Keratinocyte (primary cell): Measurements from ENCODE around the gene IL17REL. TPM values are rescaled to one million over a fixed set of nuclear protein-coding genes. Genes with fewer than 3 reads are reported as not detected.

Experiments used
- DNase-seq: peaks from one replicate; pipeline ENCODE4 v3.0.0-alpha.2; 2011; ENCODE audit warnings: low read depth, missing footprints, low spot score
- FAIRE-seq: peaks from 2 replicates; lab custom pipeline; 2011; peaks lifted over from hg19 to GRCh38; lab: Jason Lieb, UNC
- H2AFZ ChIP-seq: 2 replicates; pipeline ENCODE4 v1.6.0; 2012; ENCODE audit warnings: low read length, control low read depth, inconsistent platforms; ENCODE audit not compliant: control insufficient read depth
- H3K27ac ChIP-seq: 2 replicates; pipeline ENCODE4 v1.5.1; 2011; ENCODE audit warnings: low read length; ENCODE audit not compliant: control insufficient read depth, insufficient read depth
- H3K27me3 ChIP-seq: 3 replicates; pipeline ENCODE4 v1.6.0; 2011; ENCODE audit warnings: low read length; ENCODE audit not compliant: control insufficient read depth, insufficient read depth; ENCODE audit errors: extremely low read depth
- H3K36me3 ChIP-seq, 2 experiments: 2 replicates in 1 of 2; 3 replicates in 1 of 2; pipeline ENCODE4 v1.5.1; 2011; ENCODE audit warnings: low read length in 2 of 2, mild to moderate bottlenecking in 1 of 2; ENCODE audit not compliant: control insufficient read depth in 2 of 2, insufficient read depth in 2 of 2; ENCODE audit errors: extremely low read depth in 1 of 2
- H3K4me1 ChIP-seq: 3 replicates; pipeline ENCODE4 v1.5.1; 2011; ENCODE audit warnings: low read length; ENCODE audit not compliant: control insufficient read depth, insufficient read depth; ENCODE audit errors: extremely low read depth
- H3K4me2 ChIP-seq: 3 replicates; pipeline ENCODE4 v1.6.0; 2011; ENCODE audit warnings: low read depth, low read length; ENCODE audit not compliant: control insufficient read depth, insufficient read depth; ENCODE audit errors: extremely low read depth
- H3K4me3 ChIP-seq, 3 experiments: fragments of 200-600 bp in 1 of 3; sonication (generic) in 1 of 3; 2 replicates in 2 of 3; 3 replicates in 1 of 3; pipeline ENCODE4 v1.5.1; 2011 to 2016; ENCODE audit warnings: low read length in 3 of 3, mild to moderate bottlenecking in 3 of 3, control low read depth in 2 of 3, inconsistent platforms in 1 of 3, low read depth in 1 of 3, mixed read lengths in 1 of 3, mixed run types in 1 of 3, moderate library complexity in 1 of 3; ENCODE audit not compliant: control insufficient read depth in 2 of 3, insufficient read depth in 2 of 3; ENCODE audit errors: extremely low read depth in 1 of 3
- H3K79me2 ChIP-seq: 2 replicates; pipeline ENCODE4 v1.6.0; 2012; ENCODE audit warnings: low read length; ENCODE audit not compliant: control insufficient read depth, insufficient read depth
- H3K9ac ChIP-seq: 3 replicates; pipeline ENCODE4 v1.6.0; 2011; ENCODE audit warnings: low read length; ENCODE audit not compliant: control insufficient read depth, insufficient read depth; ENCODE audit errors: extremely low read depth
- H3K9me1 ChIP-seq: 3 replicates; pipeline ENCODE4 v1.6.0; 2011; ENCODE audit warnings: low read length; ENCODE audit not compliant: control insufficient read depth, insufficient read depth; ENCODE audit errors: extremely low read depth
- H3K9me3 ChIP-seq: 2 replicates; pipeline ENCODE4 v1.5.1; 2012; ENCODE audit warnings: low read depth, low read length; ENCODE audit not compliant: control insufficient read depth
- H4K20me1 ChIP-seq: 3 replicates; pipeline ENCODE4 v1.6.0; 2011; ENCODE audit warnings: low read length; ENCODE audit not compliant: control insufficient read depth, insufficient read depth; ENCODE audit errors: extremely low read depth
- CTCF ChIP-seq, 3 experiments: IDR thresholded peaks in 1 of 3; conservative IDR thresholded peaks in 1 of 3; optimal IDR thresholded peaks in 1 of 3; 2 replicates in 2 of 3; 3 replicates in 1 of 3; pipeline versions ENCODE3 to v1.5.1; 2011; ENCODE audit warnings: low read length in 3 of 3, mild to moderate bottlenecking in 3 of 3, moderate library complexity in 2 of 3, control low read depth in 1 of 3, inconsistent platforms in 1 of 3; ENCODE audit not compliant: insufficient read depth in 2 of 3; ENCODE audit errors: extremely low read depth in 1 of 3
- EZH2 ChIP-seq: IDR thresholded peaks from one replicate; pipeline ENCODE4 v1.6.1; 2012; ENCODE audit warnings: inconsistent platforms, mild to moderate bottlenecking, low read length, moderate library complexity
- dilution Hi-C: fragments of 300-500 bp; cut with MboI; formaldehyde crosslinking; loops from one replicate; pipeline ENCODE4 v1.7.0; 2020; ENCODE audit warnings: low sequenced_read_pairs; ENCODE audit not compliant: extremely low pct_ligation_motif_present
- polyA plus RNA-seq, 5 experiments: library from polyadenylated mRNA; depleted of rRNA in 3 of 5; stranded (reverse) in 3 of 5; stranded (forward) in 1 of 5; unstranded in 1 of 5; fragments of >200 nt; gene quantifications; 1 replicate in 1 of 5; 2 replicates in 3 of 5; 3 replicates in 1 of 5; pipeline versions ENCODE4 v1.2.1 to v1.2.3, GENCODE V29; 2011 to 2012; ENCODE audit warnings: missing spikeins in 2 of 5, low read depth in 1 of 5, low replicate concordance in 1 of 5

Gene IL17REL
- polyA plus RNA-seq, 1 donor (not counting 4 experiments of a cell fraction or from before 2014, with no cell fraction given) = not detected

GRCh38 chr22:50015451-50016307 is 3.1 kb upstream of the IL17REL start:
- dilution Hi-C loops = no loop called here
- DNase-seq (no peak), FAIRE-seq (no peak)
- H3K27ac ChIP-seq = no peak overlapping the region
- TF ChIP-seq EZH2 (no peak), CTCF (optimal IDR thresholded peaks at IDR 0.05 in 1 of 3, IDR thresholded peaks at IDR 0.05 in 1 of 3, conservative IDR thresholded peaks at IDR 0.05 in 1 of 3; ENCODE audit: extremely low read depth in 1 of 3, insufficient read depth in 2 of 3, low read length in 3 of 3) (no peak)
- no peak overlapping the region for H3K4me3 ChIP-seq
- H3K4me2 ChIP-seq = no peak overlapping the region
- H2AFZ ChIP-seq = no peak overlapping the region
- no peaks in the 10 kb centered on the region for H3K79me2 ChIP-seq
- peaks cover 65% of the 10 kb centered on the region for H3K27me3 ChIP-seq
- H3K4me1 ChIP-seq = peaks cover 7% of the 10 kb centered on the region
- no peaks in the 10 kb centered on the region for H3K9me3 ChIP-seq
- H3K9me1 ChIP-seq = no peaks in the 10 kb centered on the region
- no peaks in the 10 kb centered on the region for H3K36me3 ChIP-seq
- H4K20me1 ChIP-seq = no peaks in the 10 kb centered on the region
- H3K9ac ChIP-seq = no peak overlapping the region

- DNase-seq = no peak
- no peak overlapping the region for H3K9ac ChIP-seq
- H3K4me3 ChIP-seq = no peak overlapping the region
- H3K4me1 ChIP-seq = peaks cover 7% of the 10 kb centered on the region
- FAIRE-seq = no peak
- H3K4me2 ChIP-seq = no peak overlapping the region
- H3K36me3 ChIP-seq = no peaks in the 10 kb centered on the region
- no peaks in the 10 kb centered on the region for H3K9me1 ChIP-seq
- peak; percentile 74 for TF ChIP-seq EZH2
- peak in 1 of 3 experiments; percentile 9 for TF ChIP-seq CTCF (optimal IDR thresholded peaks at IDR 0.05 in 1 of 3, IDR thresholded peaks at IDR 0.05 in 1 of 3, conservative IDR thresholded peaks at IDR 0.05 in 1 of 3; ENCODE audit: extremely low read depth in 1 of 3, insufficient read depth in 2 of 3, low read length in 3 of 3)
- dilution Hi-C loops = no loop called here
- H4K20me1 ChIP-seq = no peaks in the 10 kb centered on the region
- no peak overlapping the region for H2AFZ ChIP-seq
- no peaks in the 10 kb centered on the region for H3K79me2 ChIP-seq
- H3K9me3 ChIP-seq = no peaks in the 10 kb centered on the region
- H3K27ac ChIP-seq = no peak overlapping the region
- H3K27me3 ChIP-seq = peaks cover 72% of the 10 kb centered on the region
Measured at GRCh38 chr22:50014655-50015401, 2.3 kb upstream of the IL17REL start.
